ENCODE measurements around the gene FAH. TPM values are rescaled to one million over a fixed set of nuclear protein-coding genes. Genes with fewer than 3 reads are reported as not detected.

Gene FAH
- total RNA-seq, 1 experiment from 2014 or later = 21.5 TPM

DNA sequence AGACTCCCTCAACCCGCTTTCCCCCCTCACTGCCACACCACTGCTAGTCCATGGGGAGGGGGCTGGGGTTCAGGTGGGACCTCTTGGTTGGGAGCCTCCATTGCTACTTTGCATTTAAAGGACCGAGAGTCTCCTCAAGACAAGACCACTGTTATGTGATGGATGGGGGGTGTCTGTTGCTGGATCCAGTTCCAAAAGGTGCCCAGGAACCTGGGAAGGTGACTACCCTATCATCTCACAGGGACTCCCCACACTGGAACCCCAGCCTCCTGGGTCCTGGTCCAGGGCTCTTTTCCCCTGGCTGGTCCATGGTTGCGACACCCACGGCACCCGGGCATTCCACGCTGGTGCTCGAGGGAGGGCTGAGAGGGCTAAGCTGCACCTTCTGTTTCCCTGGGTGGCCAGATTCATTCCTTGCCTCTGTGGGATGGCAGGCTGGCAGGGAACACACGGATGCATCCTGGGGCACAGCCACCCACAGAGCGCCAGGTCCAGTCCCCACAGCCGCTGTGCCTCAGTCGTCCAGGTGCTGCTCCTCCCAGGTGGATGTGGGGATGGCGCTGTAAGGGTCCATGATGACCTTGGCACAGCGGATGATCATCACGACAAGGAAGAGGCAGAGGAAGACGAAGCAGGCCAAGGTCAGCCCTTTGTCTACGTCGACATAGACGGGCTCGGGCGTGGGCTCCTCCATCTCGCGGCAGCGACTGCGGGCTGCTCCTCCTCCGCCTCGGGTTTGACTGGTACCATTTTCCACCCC is 48.6 kb downstream of the FAH start:
- Mint-ChIP-seq H3K9me3 (no peaks in the 10 kb centered on the region), H3K36me3 (ENCODE audit: insufficient read depth in 1 of 3, low read depth in 3 of 3) (no peaks in the 10 kb centered on the region; a peak in 1 of 7 replicates), H3K4me1 (peaks cover 17 to 20% of the 10 kb centered on the region in 2 experiments), H3K27ac (no peak overlapping the region), H3K4me3 (no peak overlapping the region), H3K27me3 (ENCODE audit: low read depth) (peaks cover 1% of the 10 kb centered on the region)
- H2BK15ac ChIP-seq (ENCODE audit: low read depth, low read length) = no peak overlapping the region
- no peak overlapping the region for H3K4ac ChIP-seq (ENCODE audit: low read depth, low read length)
- no peak overlapping the region for H3K56ac ChIP-seq (ENCODE audit: insufficient read length, low read depth, low read length)
- no peak overlapping the region for H4K91ac ChIP-seq (ENCODE audit: insufficient read length, low read depth, low read length)
- H3K27me3 ChIP-seq (ENCODE audit: insufficient read depth, low read length) = no peaks in the 10 kb centered on the region
- no peak overlapping the region for H2BK120ac ChIP-seq (ENCODE audit: low read depth, low read length, poor library complexity, severe bottlenecking)
- no peak overlapping the region for H2BK12ac ChIP-seq (ENCODE audit: insufficient read length, low read depth, low read length)
- DNase-seq = no peak
- no peak overlapping the region for H2AK5ac ChIP-seq (ENCODE audit: insufficient read length, low read length)
- H3K23ac ChIP-seq (ENCODE audit: insufficient read length, low read depth, low read length) = no peak overlapping the region
- no peak overlapping the region for H2BK5ac ChIP-seq (ENCODE audit: insufficient read length, low read length)
- no peak overlapping the region for H3K9ac ChIP-seq (ENCODE audit: extremely low read depth, insufficient read length, low read length)
- no peaks in the 10 kb centered on the region for H3K9me3 ChIP-seq (ENCODE audit: control insufficient read depth, low read depth, low read length)
- no peak overlapping the region for H3K4me2 ChIP-seq (ENCODE audit: insufficient read depth, insufficient read length, low read length)
- no peak overlapping the region for H2AFZ ChIP-seq (ENCODE audit: low read length)
- H3K18ac ChIP-seq (ENCODE audit: insufficient read length, low read depth, low read length) = no peak overlapping the region
- no peak overlapping the region for H4K5ac ChIP-seq (ENCODE audit: insufficient read length, low read depth, low read length)
- H4K8ac ChIP-seq (replicated peaks; ENCODE audit: insufficient read length, low read depth, low read length) = no peak overlapping the region
- no peak overlapping the region for H3K14ac ChIP-seq (ENCODE audit: insufficient read depth, low read length)
- H3K27ac ChIP-seq (ENCODE audit: insufficient read length, low read depth, low read length) = no peak overlapping the region
- H3K79me1 ChIP-seq (ENCODE audit: insufficient read depth, low read depth, low read length, poor library complexity, severe bottlenecking) = no peaks in the 10 kb centered on the region
- no peaks in the 10 kb centered on the region for H4K20me1 ChIP-seq (ENCODE audit: control insufficient read depth, insufficient read depth, insufficient read length)
- TF ChIP-seq, protein P1, sequence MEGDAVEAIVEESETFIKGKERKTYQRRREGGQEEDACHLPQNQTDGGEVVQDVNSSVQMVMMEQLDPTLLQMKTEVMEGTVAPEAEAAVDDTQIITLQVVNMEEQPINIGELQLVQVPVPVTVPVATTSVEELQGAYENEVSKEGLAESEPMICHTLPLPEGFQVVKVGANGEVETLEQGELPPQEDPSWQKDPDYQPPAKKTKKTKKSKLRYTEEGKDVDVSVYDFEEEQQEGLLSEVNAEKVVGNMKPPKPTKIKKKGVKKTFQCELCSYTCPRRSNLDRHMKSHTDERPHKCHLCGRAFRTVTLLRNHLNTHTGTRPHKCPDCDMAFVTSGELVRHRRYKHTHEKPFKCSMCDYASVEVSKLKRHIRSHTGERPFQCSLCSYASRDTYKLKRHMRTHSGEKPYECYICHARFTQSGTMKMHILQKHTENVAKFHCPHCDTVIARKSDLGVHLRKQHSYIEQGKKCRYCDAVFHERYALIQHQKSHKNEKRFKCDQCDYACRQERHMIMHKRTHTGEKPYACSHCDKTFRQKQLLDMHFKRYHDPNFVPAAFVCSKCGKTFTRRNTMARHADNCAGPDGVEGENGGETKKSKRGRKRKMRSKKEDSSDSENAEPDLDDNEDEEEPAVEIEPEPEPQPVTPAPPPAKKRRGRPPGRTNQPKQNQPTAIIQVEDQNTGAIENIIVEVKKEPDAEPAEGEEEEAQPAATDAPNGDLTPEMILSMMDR (conservative IDR thresholded peaks at IDR 0.05) = no peak
- H3K79me2 ChIP-seq (ENCODE audit: insufficient read depth, low read length) = no peaks in the 10 kb centered on the region
- H3K23me2 ChIP-seq (ENCODE audit: insufficient read length, low read depth, low read length, poor library complexity, severe bottlenecking) = peaks cover 2% of the 10 kb centered on the region
- no CpG with 5 or more reads among the region's 26 CpGs for WGBS (ENCODE audit: extremely low coverage, insufficient read length, low lambda C conversion rate)
- no peak overlapping the region for H2BK20ac ChIP-seq (ENCODE audit: low read depth, low read length, poor library complexity, severe bottlenecking)
- H3K4me1 ChIP-seq (ENCODE audit: insufficient read depth, low read length) = peaks cover 6% of the 10 kb centered on the region; the same call in 1 of the 2 replicates
- H3T11ph ChIP-seq (ENCODE audit: low read length) = no peak overlapping the region

Measured in H9 (cell line).